ENCODE results near the gene SPTBN1. TPM values are rescaled to one million over a fixed set of nuclear protein-coding genes. Genes with fewer than 3 reads are reported as not detected.

The SPTBN1 gene
- total and polyA plus RNA-seq, 3 donors from 2014 or later: 143 to 366 (median 278) TPM

DNA sequence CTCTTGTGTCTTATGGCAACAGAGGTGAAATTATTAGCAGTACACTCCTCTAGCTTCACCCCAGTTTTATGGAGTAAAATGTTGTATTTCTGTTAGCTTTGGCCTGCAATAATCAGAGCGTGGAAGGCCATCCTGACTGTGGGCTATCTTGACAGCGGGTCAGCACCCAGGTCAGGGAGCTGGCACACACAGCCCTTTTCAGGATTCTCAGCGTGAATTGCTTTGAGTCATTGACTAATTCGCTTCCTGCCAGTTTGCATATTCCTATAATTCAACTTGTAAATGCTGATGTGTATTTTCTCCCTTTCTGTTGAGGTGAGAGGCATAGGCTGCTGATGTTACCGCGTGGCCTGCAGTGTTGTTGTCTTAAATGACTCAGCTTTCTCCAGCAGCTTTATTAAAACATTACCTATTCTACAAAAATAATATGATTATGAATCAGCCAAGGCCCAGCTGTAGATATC is 157.7 kb downstream of the SPTBN1 start:
- no peaks in the 10 kb centered on the region for H3K36me3 ChIP-seq (ENCODE audit: low read depth, missing control alignments)
- no peak for TF ChIP-seq CTCF (IDR thresholded peaks at IDR 0.05)
- TF ChIP-seq POLR2A (IDR thresholded peaks at IDR 0.05): no peak
- H3K27me3 ChIP-seq: no peaks in the 10 kb centered on the region
- peaks cover 32% of the 10 kb centered on the region for H3K4me1 ChIP-seq
- 53 to 70% methylated on average over 6 of the region's 6 CpGs for WGBS, 2 donors
- no peak overlapping the region for H3K27ac ChIP-seq
- DNase-seq: no peak
- intact Hi-C loops (cut with DNase I; ENCODE audit: low total_unique reads): no loop called here
- H3K4me3 ChIP-seq: no peak overlapping the region
- H3K9me3 ChIP-seq: no peaks in the 10 kb centered on the region

GRCh38 chr2:54614819-54615218 is 158.7 kb downstream of the SPTBN1 start:
- no peak for DNase-seq
- Histone ChIP-seq H3K27ac (no peak overlapping the region), H3K4me1 (peaks cover 42% of the 10 kb centered on the region), H3K27me3 (no peaks in the 10 kb centered on the region), H3K36me3 (ENCODE audit: low read depth, missing control alignments) (no peaks in the 10 kb centered on the region), H3K4me3 (no peak overlapping the region), H3K9me3 (no peaks in the 10 kb centered on the region)
- no peak for TF ChIP-seq POLR2A (IDR thresholded peaks at IDR 0.05)
- intact Hi-C loops (cut with DNase I; ENCODE audit: low total_unique reads): no loop called here

GRCh38 chr2:54615832-54616534 is 159.9 kb downstream of the SPTBN1 start:
- intact Hi-C loops (cut with DNase I; ENCODE audit: low total_unique reads): no loop called here
- no peaks in the 10 kb centered on the region for H3K9me3 ChIP-seq
- no peak for TF ChIP-seq CTCF (IDR thresholded peaks at IDR 0.05)
- TF ChIP-seq POLR2A (IDR thresholded peaks at IDR 0.05): no peak
- H3K27me3 ChIP-seq: no peaks in the 10 kb centered on the region
- no peaks in the 10 kb centered on the region for H3K36me3 ChIP-seq (ENCODE audit: low read depth, missing control alignments)
- DNase-seq: no peak
- WGBS, 2 donors: 87 to 88% methylated on average over 5 of the region's 5 CpGs
- no peak overlapping the region for H3K27ac ChIP-seq
- H3K4me3 ChIP-seq: no peak overlapping the region
- peaks cover 44% of the 10 kb centered on the region for H3K4me1 ChIP-seq

GRCh38 chr2:54617409-54617808 is 161.3 kb downstream of the SPTBN1 start:
- Histone ChIP-seq H3K9me3 (no peaks in the 10 kb centered on the region), H3K27ac (no peak overlapping the region), H3K36me3 (ENCODE audit: low read depth, missing control alignments) (no peaks in the 10 kb centered on the region), H3K4me3 (no peak overlapping the region), H3K4me1 (peaks cover 43% of the 10 kb centered on the region), H3K27me3 (no peaks in the 10 kb centered on the region)
- DNase-seq: no peak
- 32 to 46% methylated on average over 7 of the region's 7 CpGs for WGBS, 2 donors
- intact Hi-C loops (cut with DNase I; ENCODE audit: low total_unique reads): no loop called here
- TF ChIP-seq CTCF (IDR thresholded peaks at IDR 0.05) (no peak), POLR2A (IDR thresholded peaks at IDR 0.05) (no peak)

GRCh38 chr2:54618646-54619565 is 162.8 kb downstream of the SPTBN1 start:
- peaks cover 32% of the 10 kb centered on the region for H3K4me1 ChIP-seq
- H3K36me3 ChIP-seq (ENCODE audit: low read depth, missing control alignments): no peaks in the 10 kb centered on the region

More at GRCh38 chr2:54618646-54619565, 162.8 kb downstream of the SPTBN1 start:
- H3K9me3 ChIP-seq: no peaks in the 10 kb centered on the region
- H3K4me3 ChIP-seq: no peak overlapping the region
- TF ChIP-seq POLR2A (IDR thresholded peaks at IDR 0.05): no peak
- no peak for TF ChIP-seq CTCF (IDR thresholded peaks at IDR 0.05)
- peak overlapping the region; percentile 38 to 45 for H3K27ac ChIP-seq
- WGBS, 2 donors: 33 to 50% methylated on average over 5 of the region's 5 CpGs
- intact Hi-C loops (cut with DNase I; ENCODE audit: low total_unique reads): no loop called here
- DNase-seq: no peak
- no peaks in the 10 kb centered on the region for H3K27me3 ChIP-seq
